Fibroblast of lung (primary cell): Measurements from ENCODE around the gene ATRN. TPM values are rescaled to one million over a fixed set of nuclear protein-coding genes. Genes with fewer than 3 reads are reported as not detected.

Experiments used
- DNase-seq, 2 donors: peaks; one replicate each; pipeline versions ENCODE4 v3.0.0 to v3.0.0-alpha.2; 2010; ENCODE audit warnings: low read depth in 2 of 2
- H2AFZ ChIP-seq: 2 replicates; pipeline ENCODE4 v1.5.1; 2012; ENCODE audit warnings: low read length, control low read depth, inconsistent platforms
- H3K27ac ChIP-seq: 2 replicates; pipeline ENCODE4 v1.5.1; 2011; ENCODE audit warnings: low read length, control low read depth; ENCODE audit not compliant: insufficient read depth
- H3K27me3 ChIP-seq: 2 replicates; pipeline ENCODE4 v1.5.1; 2011; ENCODE audit warnings: mild to moderate bottlenecking, low read length; ENCODE audit not compliant: control insufficient read depth, insufficient read depth
- H3K36me3 ChIP-seq: 2 replicates; pipeline ENCODE4 v1.5.1; 2011; ENCODE audit warnings: low read length; ENCODE audit not compliant: control insufficient read depth, insufficient read depth
- H3K4me1 ChIP-seq: 2 replicates; pipeline ENCODE4 v1.5.1; 2011; ENCODE audit warnings: low read length; ENCODE audit not compliant: control insufficient read depth, insufficient read depth; ENCODE audit errors: extremely low read depth
- H3K4me2 ChIP-seq: 2 replicates; pipeline ENCODE4 v1.5.1; 2011; ENCODE audit warnings: low read length, control low read depth; ENCODE audit not compliant: insufficient read depth; ENCODE audit errors: extremely low read depth
- H3K4me3 ChIP-seq, 4 experiments: fragments of 200-600 bp in 1 of 4; sonication (generic) in 1 of 4; replicated peaks in 1 of 4; 2 replicates each; pipeline ENCODE4 v1.5.1; 2011 to 2016; ENCODE audit warnings: low read length in 4 of 4, low read depth in 3 of 4, mild to moderate bottlenecking in 3 of 4, control low read depth in 2 of 4, inconsistent platforms in 1 of 4, mixed read lengths in 1 of 4; ENCODE audit not compliant: insufficient read depth in 1 of 4; ENCODE audit errors: control extremely low read depth in 1 of 4
- H3K79me2 ChIP-seq: 2 replicates; pipeline ENCODE4 v1.5.1; 2012; ENCODE audit warnings: mild to moderate bottlenecking, low read length, inconsistent platforms; ENCODE audit not compliant: control insufficient read depth, insufficient read depth
- H3K9ac ChIP-seq: 2 replicates; pipeline ENCODE4 v1.5.1; 2011; ENCODE audit warnings: mild to moderate bottlenecking, low read length, control low read depth; ENCODE audit not compliant: insufficient read depth
- H3K9me3 ChIP-seq: 2 replicates; pipeline ENCODE4 v1.5.1; 2012; ENCODE audit warnings: low read depth, low read length; ENCODE audit not compliant: control insufficient read depth, insufficient read depth
- H4K20me1 ChIP-seq: 2 replicates; pipeline ENCODE4 v1.5.1; 2011; ENCODE audit warnings: low read length; ENCODE audit not compliant: control insufficient read depth, insufficient read depth; ENCODE audit errors: extremely low read depth
- EZH2 ChIP-seq: IDR thresholded peaks from 2 replicates; pipeline ENCODE4 v1.5.1; 2012; ENCODE audit warnings: low read length, control low read depth, mild to moderate bottlenecking; ENCODE audit errors: missing control alignments
- polyA plus RNA-seq, 2 donors: library from polyadenylated mRNA; depleted of rRNA in 1 of 2; stranded (reverse) in 1 of 2; unstranded in 1 of 2; fragments of >200 nt; gene quantifications; 2 replicates each; pipeline ENCODE4 v1.2.1, GENCODE V29; 2011 to 2012; ENCODE audit warnings: missing spikeins in 1 of 2
- total RNA-seq: library from RNA; depleted of rRNA; stranded (reverse); fragments of >200 nt; gene quantifications from 2 replicates; pipeline ENCODE4 v1.2.1, GENCODE V29; 2014
- TF ChIP-seq, protein P1 (sequence below), 2 donors: IDR thresholded peaks in 1 of 2; conservative IDR thresholded peaks in 1 of 2; 1 replicate in 1 of 2; 2 replicates in 1 of 2; pipeline ENCODE4 v1.5.1; 2011 to 2012; ENCODE audit warnings: low read length in 2 of 2, control low read depth in 1 of 2, inconsistent platforms in 1 of 2, low read depth in 1 of 2, mild to moderate bottlenecking in 1 of 2

The ATRN gene
- total and polyA plus RNA-seq, 2 donors (not counting 1 experiment from before 2014, with no cell fraction given) = 30.6 to 48.8 TPM

DNA sequence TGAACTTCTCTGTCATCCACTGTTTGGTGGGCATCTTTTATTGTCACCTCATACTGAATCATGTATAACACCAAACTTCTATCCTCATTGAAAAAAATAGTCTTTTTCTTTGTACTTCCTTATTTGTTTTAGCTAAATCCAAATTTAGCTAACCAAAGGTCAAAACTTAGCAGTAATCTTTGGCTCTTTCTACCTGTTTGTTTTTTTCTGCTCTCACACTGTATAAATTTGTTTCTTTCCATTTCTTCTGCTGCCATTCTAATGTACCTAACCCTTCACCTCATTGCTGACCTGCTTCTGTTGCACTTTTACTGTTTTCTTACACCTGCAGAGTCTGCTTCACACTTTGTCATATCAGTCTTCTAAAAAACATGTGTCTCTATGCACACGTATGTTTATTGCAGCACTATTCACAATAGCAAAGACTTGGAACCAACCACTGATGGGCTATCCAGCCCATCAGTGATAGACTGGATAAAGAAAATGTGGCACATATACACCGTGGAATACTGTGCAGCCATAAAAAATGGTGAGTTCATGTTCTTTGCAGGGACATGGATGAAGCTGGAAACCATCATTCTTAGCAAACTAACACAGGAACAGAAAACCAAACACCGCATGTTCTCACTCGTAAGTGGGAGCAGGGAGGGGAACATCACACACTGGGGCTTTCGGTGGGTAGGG is 7.2 kb downstream of the ATRN start:
- no peak overlapping the region for H3K9ac ChIP-seq
- H4K20me1 ChIP-seq = no peaks in the 10 kb centered on the region
- TF ChIP-seq, protein P1, sequence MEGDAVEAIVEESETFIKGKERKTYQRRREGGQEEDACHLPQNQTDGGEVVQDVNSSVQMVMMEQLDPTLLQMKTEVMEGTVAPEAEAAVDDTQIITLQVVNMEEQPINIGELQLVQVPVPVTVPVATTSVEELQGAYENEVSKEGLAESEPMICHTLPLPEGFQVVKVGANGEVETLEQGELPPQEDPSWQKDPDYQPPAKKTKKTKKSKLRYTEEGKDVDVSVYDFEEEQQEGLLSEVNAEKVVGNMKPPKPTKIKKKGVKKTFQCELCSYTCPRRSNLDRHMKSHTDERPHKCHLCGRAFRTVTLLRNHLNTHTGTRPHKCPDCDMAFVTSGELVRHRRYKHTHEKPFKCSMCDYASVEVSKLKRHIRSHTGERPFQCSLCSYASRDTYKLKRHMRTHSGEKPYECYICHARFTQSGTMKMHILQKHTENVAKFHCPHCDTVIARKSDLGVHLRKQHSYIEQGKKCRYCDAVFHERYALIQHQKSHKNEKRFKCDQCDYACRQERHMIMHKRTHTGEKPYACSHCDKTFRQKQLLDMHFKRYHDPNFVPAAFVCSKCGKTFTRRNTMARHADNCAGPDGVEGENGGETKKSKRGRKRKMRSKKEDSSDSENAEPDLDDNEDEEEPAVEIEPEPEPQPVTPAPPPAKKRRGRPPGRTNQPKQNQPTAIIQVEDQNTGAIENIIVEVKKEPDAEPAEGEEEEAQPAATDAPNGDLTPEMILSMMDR (conservative IDR thresholded peaks at IDR 0.05 in 1 of 2, IDR thresholded peaks at IDR 0.05 in 1 of 2; ENCODE audit: low read depth in 1 of 2, low read length in 2 of 2) = no peak
- no peak for TF ChIP-seq EZH2
- no peak overlapping the region for H2AFZ ChIP-seq
- H3K79me2 ChIP-seq = peaks cover 16% of the 10 kb centered on the region
- no peaks in the 10 kb centered on the region for H3K27me3 ChIP-seq
- DNase-seq = no peak
- H3K4me2 ChIP-seq = no peak overlapping the region
- H3K4me1 ChIP-seq = no peaks in the 10 kb centered on the region
- H3K9me3 ChIP-seq = no peaks in the 10 kb centered on the region
- no peak overlapping the region for H3K4me3 ChIP-seq
- H3K27ac ChIP-seq = no peak overlapping the region
- H3K36me3 ChIP-seq = no peaks in the 10 kb centered on the region

DNA sequence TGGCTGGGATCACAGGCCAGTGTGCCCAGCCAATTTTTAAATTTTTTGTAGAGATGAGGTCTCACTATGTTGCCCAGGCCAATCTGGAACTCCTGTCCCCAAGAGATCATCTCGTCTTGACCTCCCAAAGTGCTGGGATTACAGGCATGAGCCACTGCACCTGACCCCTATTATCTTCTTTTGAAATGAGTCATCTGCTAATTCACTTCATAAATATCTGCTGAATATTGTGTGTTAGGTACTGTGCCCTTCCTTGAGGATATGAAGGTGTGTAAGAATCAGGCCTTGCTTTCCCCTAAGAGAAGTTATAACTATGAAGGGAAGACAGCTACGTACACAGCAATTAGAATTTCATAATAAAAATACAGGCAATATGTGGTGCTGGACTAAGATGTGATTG is 8.2 kb downstream of the ATRN start:
- H3K9me3 ChIP-seq = no peaks in the 10 kb centered on the region
- TF ChIP-seq EZH2 = no peak
- TF ChIP-seq, protein P1 (conservative IDR thresholded peaks at IDR 0.05 in 1 of 2, IDR thresholded peaks at IDR 0.05 in 1 of 2; ENCODE audit: low read depth in 1 of 2, low read length in 2 of 2) = no peak
- H3K79me2 ChIP-seq = peaks cover 6% of the 10 kb centered on the region
- no peak overlapping the region for H3K4me3 ChIP-seq
- H3K27ac ChIP-seq = no peak overlapping the region
- no peak for DNase-seq
- no peak overlapping the region for H2AFZ ChIP-seq
- no peaks in the 10 kb centered on the region for H3K27me3 ChIP-seq
- H3K4me2 ChIP-seq = no peak overlapping the region
- no peaks in the 10 kb centered on the region for H4K20me1 ChIP-seq
- H3K4me1 ChIP-seq = peaks cover 3% of the 10 kb centered on the region
- no peaks in the 10 kb centered on the region for H3K36me3 ChIP-seq
- H3K9ac ChIP-seq = no peak overlapping the region

DNA sequence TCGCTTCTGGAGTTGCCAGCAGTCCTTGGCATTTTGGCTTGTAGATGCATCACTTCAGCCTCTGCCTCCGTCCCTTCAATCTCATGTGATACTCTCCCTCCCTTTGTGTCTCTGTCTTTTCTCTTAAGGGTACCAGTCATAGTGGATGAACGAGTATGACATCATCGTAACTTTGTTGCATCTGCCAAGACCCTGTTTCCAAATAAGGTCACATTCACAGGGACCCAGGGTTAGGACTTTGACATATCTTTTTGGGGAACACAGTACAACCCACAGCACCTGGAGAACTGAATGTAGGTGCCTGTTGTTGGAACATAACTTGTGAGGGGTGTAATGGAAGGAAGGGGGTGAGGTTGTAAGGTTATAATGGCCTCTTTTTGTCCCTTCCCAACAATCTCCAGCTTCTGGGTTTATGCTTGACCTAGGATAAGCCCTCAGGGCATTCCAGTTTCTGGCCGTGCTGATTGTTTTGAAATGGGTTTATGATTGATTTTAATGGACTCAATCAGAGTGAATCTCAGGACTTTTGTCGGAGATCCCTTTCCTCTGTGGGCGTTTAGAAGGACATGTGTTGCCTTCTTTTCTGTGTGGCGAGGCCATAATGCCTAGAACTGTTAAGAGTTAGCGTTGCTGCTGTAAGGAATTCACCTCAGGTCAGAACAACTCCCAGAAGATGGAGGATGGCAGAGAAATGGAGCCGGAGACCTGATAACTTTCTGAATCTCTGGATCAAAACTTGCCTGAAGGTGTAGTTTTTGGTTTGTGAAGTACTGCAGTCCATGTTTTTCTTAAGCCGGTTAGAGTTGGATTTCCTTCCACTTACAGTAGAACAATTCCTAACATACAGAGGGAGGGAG is 9.2 kb downstream of the ATRN start:
- H3K79me2 ChIP-seq = peaks cover 7% of the 10 kb centered on the region
- no peak overlapping the region for H3K4me3 ChIP-seq
- H4K20me1 ChIP-seq = no peaks in the 10 kb centered on the region
- peaks cover 3% of the 10 kb centered on the region for H3K4me1 ChIP-seq
- no peaks in the 10 kb centered on the region for H3K36me3 ChIP-seq
- no peaks in the 10 kb centered on the region for H3K9me3 ChIP-seq
- H3K4me2 ChIP-seq = no peak overlapping the region
- TF ChIP-seq, protein P1 (conservative IDR thresholded peaks at IDR 0.05 in 1 of 2, IDR thresholded peaks at IDR 0.05 in 1 of 2; ENCODE audit: low read depth in 1 of 2, low read length in 2 of 2) = no peak
- TF ChIP-seq EZH2 = no peak
- H2AFZ ChIP-seq = no peak overlapping the region
- no peak for DNase-seq
- H3K27ac ChIP-seq = no peak overlapping the region
- no peak overlapping the region for H3K9ac ChIP-seq
- no peaks in the 10 kb centered on the region for H3K27me3 ChIP-seq
